ENCODE results near the gene HMGXB3. TPM values are rescaled to one million over a fixed set of nuclear protein-coding genes. Genes with fewer than 3 reads are reported as not detected.
"Not testable (repeated sequence)": the region's sequence is repeated elsewhere in the genome, so short reads cannot be mapped to it uniquely, and the experiment has no call there.

HMGXB3 gene
- total RNA-seq, 1 donor from 2014 or later, result 40.5 TPM

GRCh38 chr5:150080696-150081435 is 80.3 kb downstream of the HMGXB3 start:
- H3K36me3 Mint-ChIP-seq, result no peaks in the 10 kb centered on the region
- H3K9me3 Mint-ChIP-seq, result no peaks in the 10 kb centered on the region
- DNase-seq (ENCODE audit: extremely low spot score, unreplicated experiment), result peak; percentile 56
- H3K27me3 Mint-ChIP-seq, result peaks cover 19% of the 10 kb centered on the region
- H3K27ac Mint-ChIP-seq, result no peak overlapping the region
- H3K4me1 Mint-ChIP-seq (ENCODE audit: unreplicated experiment), result peaks cover 26% of the 10 kb centered on the region
- H3K4me3 Mint-ChIP-seq, result no peak overlapping the region
- TF ChIP-seq, protein P1, sequence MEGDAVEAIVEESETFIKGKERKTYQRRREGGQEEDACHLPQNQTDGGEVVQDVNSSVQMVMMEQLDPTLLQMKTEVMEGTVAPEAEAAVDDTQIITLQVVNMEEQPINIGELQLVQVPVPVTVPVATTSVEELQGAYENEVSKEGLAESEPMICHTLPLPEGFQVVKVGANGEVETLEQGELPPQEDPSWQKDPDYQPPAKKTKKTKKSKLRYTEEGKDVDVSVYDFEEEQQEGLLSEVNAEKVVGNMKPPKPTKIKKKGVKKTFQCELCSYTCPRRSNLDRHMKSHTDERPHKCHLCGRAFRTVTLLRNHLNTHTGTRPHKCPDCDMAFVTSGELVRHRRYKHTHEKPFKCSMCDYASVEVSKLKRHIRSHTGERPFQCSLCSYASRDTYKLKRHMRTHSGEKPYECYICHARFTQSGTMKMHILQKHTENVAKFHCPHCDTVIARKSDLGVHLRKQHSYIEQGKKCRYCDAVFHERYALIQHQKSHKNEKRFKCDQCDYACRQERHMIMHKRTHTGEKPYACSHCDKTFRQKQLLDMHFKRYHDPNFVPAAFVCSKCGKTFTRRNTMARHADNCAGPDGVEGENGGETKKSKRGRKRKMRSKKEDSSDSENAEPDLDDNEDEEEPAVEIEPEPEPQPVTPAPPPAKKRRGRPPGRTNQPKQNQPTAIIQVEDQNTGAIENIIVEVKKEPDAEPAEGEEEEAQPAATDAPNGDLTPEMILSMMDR (conservative IDR thresholded peaks at IDR 0.05), result no peak

- DNase-seq (ENCODE audit: extremely low spot score, unreplicated experiment), result peak; percentile 66
Observed at GRCh38 chr5:150081541-150082283, 81.2 kb downstream of the HMGXB3 start.

DNA sequence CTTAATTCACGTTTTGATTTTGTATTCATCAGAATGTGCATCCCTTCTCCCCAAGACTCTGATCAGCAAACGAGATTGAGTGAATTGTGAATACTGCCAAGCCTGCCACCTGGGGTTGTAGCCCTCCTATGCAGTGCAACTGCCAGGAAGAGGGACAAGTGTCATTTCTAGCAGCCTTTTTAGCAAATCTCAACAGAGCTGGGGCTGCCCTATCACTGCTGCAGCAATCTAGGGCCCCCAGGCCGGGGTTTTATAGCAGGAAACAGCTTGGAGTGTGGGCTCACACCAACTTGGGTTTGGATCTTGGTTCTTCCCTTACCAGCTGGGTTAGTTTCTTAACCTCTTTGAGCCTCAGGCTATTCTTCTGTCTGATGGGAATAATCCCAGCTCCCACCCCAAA is 81.8 kb downstream of the HMGXB3 start:
- TF ChIP-seq, protein P1 (conservative IDR thresholded peaks at IDR 0.05), result no peak
- Mint-ChIP-seq H3K27ac (no peak overlapping the region), H3K4me1 (ENCODE audit: unreplicated experiment) (peaks cover 26% of the 10 kb centered on the region), H3K4me3 (no peak overlapping the region), H3K9me3 (no peaks in the 10 kb centered on the region), H3K36me3 (no peaks in the 10 kb centered on the region), H3K27me3 (peaks cover 24% of the 10 kb centered on the region)
- peak; percentile 37 for DNase-seq (ENCODE audit: extremely low spot score, unreplicated experiment)

More at GRCh38 chr5:150081541-150082283, 81.2 kb downstream of the HMGXB3 start:
- TF ChIP-seq, protein P1 (conservative IDR thresholded peaks at IDR 0.05), result no peak
- H3K4me3 Mint-ChIP-seq, result no peak overlapping the region
- no peaks in the 10 kb centered on the region for H3K9me3 Mint-ChIP-seq
- H3K27me3 Mint-ChIP-seq, result peaks cover 21% of the 10 kb centered on the region
- H3K27ac Mint-ChIP-seq, result no peak overlapping the region
- H3K36me3 Mint-ChIP-seq, result no peaks in the 10 kb centered on the region
- peaks cover 26% of the 10 kb centered on the region for H3K4me1 Mint-ChIP-seq (ENCODE audit: unreplicated experiment)

GRCh38 chr5:150082889-150083288 is 82.3 kb downstream of the HMGXB3 start:
- H3K4me3 Mint-ChIP-seq, result no peak overlapping the region
- peak; percentile 40 for DNase-seq (ENCODE audit: extremely low spot score, unreplicated experiment)
- H3K9me3 Mint-ChIP-seq, result no peaks in the 10 kb centered on the region

GRCh38 chr5:150084754-150085153 is 84.2 kb downstream of the HMGXB3 start:
- not testable (repeated sequence) for H3K4me3 Mint-ChIP-seq, H3K36me3 Mint-ChIP-seq, H3K9me3 Mint-ChIP-seq, H3K27ac Mint-ChIP-seq
- peaks cover 14% of the 10 kb centered on the region for H3K4me1 Mint-ChIP-seq (ENCODE audit: unreplicated experiment)
- DNase-seq (ENCODE audit: extremely low spot score, unreplicated experiment), result peak; percentile 50
- peaks cover 20% of the 10 kb centered on the region for H3K27me3 Mint-ChIP-seq

More at GRCh38 chr5:150082889-150083288, 82.3 kb downstream of the HMGXB3 start:
- Mint-ChIP-seq H3K4me1 (ENCODE audit: unreplicated experiment) (peaks cover 26% of the 10 kb centered on the region), H3K36me3 (no peaks in the 10 kb centered on the region), H3K27ac (no peak overlapping the region), H3K27me3 (peaks cover 24% of the 10 kb centered on the region)
- TF ChIP-seq, protein P1 (conservative IDR thresholded peaks at IDR 0.05), result no peak

All from type B pancreatic cell (in vitro differentiated cells).